Omental fat pad (tissue), 4 donors: ENCODE data around the gene CDH26. TPM values are rescaled to one million over a fixed set of nuclear protein-coding genes. Genes with fewer than 3 reads are reported as not detected.

ENCODE experiments used
- ATAC-seq: fragments of 150-250 bp; one replicate; pipeline ENCODE4 v1.9.1; 2016; ENCODE audit warnings: mild to moderate bottlenecking, moderate library complexity; ENCODE audit not compliant: low FRiP score
- DNase-seq: peaks from one replicate; pipeline ENCODE4 v3.0.0-alpha.2; 2019; ENCODE audit warnings: low spot score
- total RNA-seq, 4 donors: library from RNA; depleted of rRNA; stranded (reverse); fragments of >200 nt; gene quantifications; one replicate each; pipeline ENCODE4 v1.1.0, GENCODE V29; 2016
- TF ChIP-seq, protein P1 (sequence below), 3 donors: fragments of 450-650 bp; IDR thresholded peaks; one replicate each; pipeline ENCODE4 v1.5.1; 2016 to 2017; ENCODE audit warnings: antibody characterized with exemption in 3 of 3, mild to moderate bottlenecking in 3 of 3, moderate library complexity in 2 of 3

CDH26 gene
- total RNA-seq, 4 donors from 2014 or later = 0.60 to 4.1 (median 1.6) TPM

DNA sequence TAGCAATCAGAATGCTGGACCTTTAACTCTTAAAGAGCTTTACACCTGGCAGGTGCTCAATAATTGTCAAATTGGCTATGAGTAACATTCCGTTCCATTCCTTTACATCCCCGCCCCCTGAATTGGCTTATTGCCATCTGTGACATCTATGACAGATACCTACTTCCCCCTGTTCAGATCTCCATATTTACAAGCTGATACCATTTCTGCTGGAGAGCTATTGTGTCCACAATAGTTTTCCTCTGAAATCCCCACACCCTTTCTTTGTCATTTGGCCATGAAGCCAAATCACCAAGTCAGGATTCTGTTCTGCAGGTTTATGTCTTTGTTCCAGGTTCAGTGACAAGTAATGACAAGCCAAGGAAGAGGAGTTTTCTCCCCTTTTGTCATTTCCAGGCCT is 3.2 kb downstream of the CDH26 start:
- TF ChIP-seq, protein P1, sequence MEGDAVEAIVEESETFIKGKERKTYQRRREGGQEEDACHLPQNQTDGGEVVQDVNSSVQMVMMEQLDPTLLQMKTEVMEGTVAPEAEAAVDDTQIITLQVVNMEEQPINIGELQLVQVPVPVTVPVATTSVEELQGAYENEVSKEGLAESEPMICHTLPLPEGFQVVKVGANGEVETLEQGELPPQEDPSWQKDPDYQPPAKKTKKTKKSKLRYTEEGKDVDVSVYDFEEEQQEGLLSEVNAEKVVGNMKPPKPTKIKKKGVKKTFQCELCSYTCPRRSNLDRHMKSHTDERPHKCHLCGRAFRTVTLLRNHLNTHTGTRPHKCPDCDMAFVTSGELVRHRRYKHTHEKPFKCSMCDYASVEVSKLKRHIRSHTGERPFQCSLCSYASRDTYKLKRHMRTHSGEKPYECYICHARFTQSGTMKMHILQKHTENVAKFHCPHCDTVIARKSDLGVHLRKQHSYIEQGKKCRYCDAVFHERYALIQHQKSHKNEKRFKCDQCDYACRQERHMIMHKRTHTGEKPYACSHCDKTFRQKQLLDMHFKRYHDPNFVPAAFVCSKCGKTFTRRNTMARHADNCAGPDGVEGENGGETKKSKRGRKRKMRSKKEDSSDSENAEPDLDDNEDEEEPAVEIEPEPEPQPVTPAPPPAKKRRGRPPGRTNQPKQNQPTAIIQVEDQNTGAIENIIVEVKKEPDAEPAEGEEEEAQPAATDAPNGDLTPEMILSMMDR (IDR thresholded peaks at IDR 0.05) = no peak
- ATAC-seq (no peak), DNase-seq (no peak)

DNA sequence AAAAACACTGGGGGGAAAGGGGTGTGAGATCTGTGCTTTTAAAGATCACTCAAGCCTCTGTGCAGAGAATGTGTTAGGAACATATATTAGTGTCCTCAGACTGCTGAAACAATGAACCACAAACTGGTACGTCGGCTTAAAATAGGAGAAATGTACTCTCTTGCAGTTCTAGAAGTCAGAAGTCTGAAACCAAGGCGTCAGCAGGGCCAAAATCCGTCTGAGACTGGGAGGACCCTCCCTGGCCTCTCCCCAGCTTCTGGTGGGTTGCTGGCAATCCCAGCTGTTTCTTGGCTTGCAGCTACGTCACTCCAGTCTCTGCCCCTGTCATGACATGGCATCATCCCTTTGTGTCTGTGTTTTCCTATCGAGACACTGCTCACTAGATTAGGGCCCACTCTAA is 3.9 kb downstream of the CDH26 start:
- no peak for ATAC-seq
- TF ChIP-seq, protein P1 (IDR thresholded peaks at IDR 0.05) = no peak
- no peak for DNase-seq

DNA sequence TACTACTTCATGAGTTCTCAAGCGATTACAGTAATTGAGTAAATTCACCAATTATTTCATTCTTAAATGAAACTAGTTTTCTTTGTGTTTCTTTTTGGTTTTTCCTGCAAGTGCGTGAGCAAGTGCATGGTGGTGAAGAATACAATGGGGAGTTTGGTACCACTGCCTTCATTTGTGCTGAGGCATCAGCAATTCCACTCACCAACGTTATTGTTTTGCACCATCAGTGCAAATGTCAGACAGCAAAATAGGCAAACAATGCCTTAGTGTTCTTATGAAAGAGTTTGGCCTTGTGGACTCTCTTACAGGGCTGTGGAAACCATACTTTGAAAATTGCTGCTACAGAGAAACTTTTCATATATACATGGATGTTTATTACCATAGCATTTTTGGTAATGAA is 8.2 kb downstream of the CDH26 start:
- DNase-seq (no peak), ATAC-seq (no peak)
- TF ChIP-seq, protein P1 (IDR thresholded peaks at IDR 0.05) = no peak

DNA sequence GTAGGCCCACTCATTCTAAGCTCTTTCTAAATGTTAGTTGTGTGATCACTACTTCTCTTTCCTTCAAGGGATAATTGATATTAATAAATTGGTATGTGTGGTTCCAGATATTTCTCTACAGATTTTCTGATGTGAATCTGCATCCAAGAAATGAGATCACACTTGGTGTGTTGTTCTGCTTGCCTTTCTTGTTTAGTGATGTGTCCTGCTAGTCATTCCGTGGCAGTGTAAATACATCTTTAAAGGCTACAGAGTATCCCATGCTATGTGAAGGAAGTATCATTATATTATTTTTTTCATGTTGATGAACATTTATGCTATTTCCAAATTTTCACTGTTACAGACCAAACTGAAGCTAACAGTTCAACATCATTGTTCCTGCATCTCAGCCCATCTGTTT is 13.2 kb downstream of the CDH26 start:
- DNase-seq (no peak), ATAC-seq (no peak)
- TF ChIP-seq, protein P1 (IDR thresholded peaks at IDR 0.05) = no peak

DNA sequence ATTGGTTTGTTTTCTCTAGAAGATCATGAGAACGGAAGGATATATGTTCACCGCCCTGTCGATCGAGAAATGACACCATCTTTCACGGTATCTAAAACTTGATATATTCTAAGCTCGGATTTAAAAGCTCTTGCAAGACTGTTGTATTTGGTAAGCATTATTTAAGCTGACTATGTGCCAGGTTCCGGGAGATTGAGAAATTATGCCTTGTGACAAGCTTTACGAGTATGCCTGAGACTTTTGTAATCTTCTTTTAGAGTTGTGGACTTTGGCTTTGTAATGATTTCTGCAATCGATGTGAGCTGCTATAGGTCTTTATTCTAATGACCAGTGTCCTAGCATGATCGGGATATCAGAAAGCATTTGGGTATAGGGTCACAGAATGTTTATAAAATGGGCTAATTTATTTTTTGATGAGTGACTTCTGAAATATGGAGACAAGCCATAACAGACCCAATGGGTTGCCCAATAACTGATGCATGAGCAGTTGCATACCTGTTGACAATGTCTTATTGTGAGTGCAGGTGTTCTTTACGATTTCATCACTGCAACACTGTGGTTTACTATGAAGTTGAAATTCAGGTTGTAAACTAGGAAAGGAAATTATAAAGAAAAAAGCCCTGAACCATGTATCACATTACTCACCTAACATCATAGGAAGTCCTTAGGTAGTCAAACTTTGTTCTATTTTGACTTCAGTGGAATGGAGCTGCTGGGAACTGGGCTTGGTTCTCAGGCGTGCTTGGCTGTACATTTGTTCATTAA is 14.0 kb downstream of the CDH26 start:
- no peak for DNase-seq
- TF ChIP-seq, protein P1 (IDR thresholded peaks at IDR 0.05) = no peak
- ATAC-seq = no peak

DNA sequence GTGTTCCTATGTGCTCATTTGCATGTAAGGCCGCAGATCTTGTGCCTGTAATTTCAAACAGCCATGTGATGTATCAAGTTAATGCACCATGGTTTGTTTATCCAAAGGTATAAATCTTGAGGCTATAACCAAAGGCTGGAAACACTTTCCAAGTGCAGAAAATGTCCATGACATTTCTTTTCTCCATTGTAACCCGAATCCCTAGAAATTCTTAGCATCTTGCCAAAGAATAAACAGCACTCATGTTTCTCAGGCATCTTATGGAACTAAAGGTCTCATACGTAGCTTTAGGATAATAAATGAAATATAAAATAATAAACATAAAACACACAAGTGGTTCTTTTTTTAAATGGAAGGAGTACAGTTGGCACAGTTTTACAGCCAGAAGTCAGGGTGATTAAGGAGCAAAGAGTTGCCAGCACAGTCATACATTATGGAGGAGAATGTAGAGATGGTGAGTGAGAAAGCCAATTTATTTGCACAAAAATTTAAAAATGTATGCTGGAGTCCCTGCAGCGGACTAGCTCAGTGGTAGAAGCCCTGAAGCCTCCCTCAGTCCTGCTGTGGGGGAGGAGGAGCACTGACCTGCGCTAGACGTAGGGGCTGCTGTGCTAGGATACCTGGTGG is 18.0 kb downstream of the CDH26 start:
- no peak for ATAC-seq
- TF ChIP-seq, protein P1 (IDR thresholded peaks at IDR 0.05) = no peak
- no peak for DNase-seq

DNA sequence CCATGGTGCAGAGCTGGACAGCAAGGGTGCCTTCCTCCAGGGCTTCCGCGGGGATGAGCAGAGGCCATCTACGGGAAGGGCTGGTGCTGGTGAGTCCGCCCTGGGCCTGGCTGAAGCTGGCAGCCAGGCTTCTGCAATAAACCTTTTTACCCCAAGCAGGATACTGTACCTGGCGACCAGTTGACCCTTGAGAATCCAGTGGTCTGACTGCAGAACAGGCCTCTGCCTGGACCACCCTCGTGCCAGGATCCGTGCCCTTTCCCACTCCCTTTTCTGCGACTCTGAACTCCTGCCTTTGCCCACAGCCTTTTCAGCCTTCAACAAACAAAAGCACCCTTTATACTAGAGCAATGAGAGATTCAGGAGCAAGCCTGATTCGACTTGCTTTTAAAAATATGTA is 18.9 kb downstream of the CDH26 start:
- ATAC-seq = no peak

More for the DNA sequence above, 18.9 kb downstream of the CDH26 start:
- no peak for DNase-seq
- TF ChIP-seq, protein P1 (IDR thresholded peaks at IDR 0.05) = no peak
